GM12874 (cell line): Measurements from ENCODE around the gene USP26.

Source experiments
- CTCF ChIP-seq: IDR thresholded peaks from 2 replicates; pipeline ENCODE4 v1.5.1; 2011; ENCODE audit warnings: low read depth, mild to moderate bottlenecking, control low read depth, low read length, moderate library complexity; ENCODE audit not compliant: insufficient read depth

The USP26 gene

GRCh38 chrX:133083899-133084298 is 13.0 kb downstream of the USP26 start:
- TF ChIP-seq CTCF, result no peak

GRCh38 chrX:133081990-133082389 is 14.9 kb downstream of the USP26 start:
- TF ChIP-seq CTCF, result no peak

GRCh38 chrX:133072566-133072965 is 24.3 kb downstream of the USP26 start:
- TF ChIP-seq CTCF, result no peak

GRCh38 chrX:133068461-133068860 is 28.4 kb downstream of the USP26 start:
- no peak for TF ChIP-seq CTCF

- no peak for TF ChIP-seq CTCF
These were observed 40.6 kb downstream of the USP26 start for GRCh38 chrX:133056341-133056740.

GRCh38 chrX:133054761-133055405 is 42.0 kb downstream of the USP26 start:
- TF ChIP-seq CTCF, result no peak

- no peak for TF ChIP-seq CTCF
These were observed 42.9 kb downstream of the USP26 start for GRCh38 chrX:133053861-133054598.
